GM10266 (cell line): ENCODE measurements around the gene MPV17.

ENCODE experiments used
- DNase-seq: peaks from one replicate; pipeline ENCODE4 v3.0.0; 2012; ENCODE audit errors: extremely low spot score
- CTCF ChIP-seq: IDR thresholded peaks from 2 replicates; pipeline ENCODE4 v1.5.1; 2012; ENCODE audit warnings: mild to moderate bottlenecking, low read depth; ENCODE audit not compliant: control insufficient read depth, insufficient read depth; ENCODE audit errors: missing control alignments

MPV17 gene, protein sequence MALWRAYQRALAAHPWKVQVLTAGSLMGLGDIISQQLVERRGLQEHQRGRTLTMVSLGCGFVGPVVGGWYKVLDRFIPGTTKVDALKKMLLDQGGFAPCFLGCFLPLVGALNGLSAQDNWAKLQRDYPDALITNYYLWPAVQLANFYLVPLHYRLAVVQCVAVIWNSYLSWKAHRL

GRCh38 chr2:27322766-27323595 lies at the start of gene MPV17:
Gene MPV17 (minus strand): TSS chr2:27323097. CDS start chr2:27322517, 580 bp downstream.
- peak; percentile 95 for DNase-seq
- no peak for TF ChIP-seq CTCF

DNA sequence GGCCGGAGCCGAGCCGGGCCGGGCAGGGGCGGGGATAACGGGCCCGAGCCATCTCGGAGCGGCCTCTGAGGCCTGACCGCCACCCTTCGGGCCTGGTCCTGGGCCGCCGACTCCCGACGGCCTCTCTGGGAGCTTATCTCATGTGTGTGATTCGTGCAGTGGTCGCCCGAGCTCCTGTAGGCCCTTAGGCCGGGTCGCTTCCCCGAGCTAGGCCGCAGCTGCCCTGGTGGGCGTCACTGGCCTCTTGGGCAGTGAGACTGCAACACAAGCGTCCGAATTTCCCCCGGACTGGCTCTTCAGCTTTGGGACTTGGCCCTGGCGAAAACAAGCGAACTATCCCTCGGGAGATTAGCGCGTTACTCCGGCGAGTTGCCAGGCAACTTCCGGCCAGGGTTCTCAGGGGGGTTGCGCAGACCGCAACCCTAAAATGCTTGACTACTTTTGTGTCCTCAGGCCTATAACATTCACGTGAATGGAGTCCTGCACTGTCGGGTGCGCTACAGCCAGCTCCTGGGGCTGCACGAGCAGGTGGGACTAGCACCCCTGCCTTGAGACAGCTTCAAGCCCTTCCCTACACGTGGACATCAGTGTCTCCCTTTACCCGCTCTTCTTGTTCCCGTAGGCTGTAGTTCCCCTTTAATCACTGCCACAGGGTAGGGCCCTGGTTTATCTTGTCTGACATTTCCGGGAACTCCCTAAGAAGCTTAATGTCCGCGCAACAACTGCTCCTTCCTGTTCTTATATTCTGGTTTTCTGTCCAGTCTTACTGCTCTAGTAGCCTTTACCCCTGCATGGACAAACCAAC lies 48.1 kb upstream of the MPV17 start:
- no peak for TF ChIP-seq CTCF
- peak; percentile 52 for DNase-seq

GRCh38 chr2:27370026-27370815 lies 47.3 kb upstream of the MPV17 start, which contains the start of the genes EIF2B4 and SNX17:
Gene EIF2B4 (minus strand): TSS chr2:27370338. CDS start chr2:27370314, 24 bp downstream.
Gene SNX17 (plus strand): TSS chr2:27370616. CDS start chr2:27370744, 128 bp downstream.
- TF ChIP-seq CTCF, result peak; percentile 98

GRCh38 chr2:27369471-27370025 lies 46.7 kb upstream of the MPV17 start:
- peak; percentile 57 for DNase-seq
- TF ChIP-seq CTCF, result no peak

More at GRCh38 chr2:27370026-27370815, 47.3 kb upstream of the MPV17 start, which contains the start of the genes EIF2B4 and SNX17:
- DNase-seq, result peak; percentile 96

GRCh38 chr2:27363933-27364332 lies 41.0 kb upstream of the MPV17 start:
- TF ChIP-seq CTCF, result no peak
- DNase-seq, result no peak

GRCh38 chr2:27362678-27363420 lies 40.0 kb upstream of the MPV17 start:
- no peak for DNase-seq
- TF ChIP-seq CTCF, result no peak
